ENCODE results near the gene CTNNA3. TPM values are rescaled to one million over a fixed set of nuclear protein-coding genes. Genes with fewer than 3 reads are reported as not detected.

Gene CTNNA3
- total and polyA plus RNA-seq, 2 donors from 2014 or later, result 0.45 to 0.72 TPM

DNA sequence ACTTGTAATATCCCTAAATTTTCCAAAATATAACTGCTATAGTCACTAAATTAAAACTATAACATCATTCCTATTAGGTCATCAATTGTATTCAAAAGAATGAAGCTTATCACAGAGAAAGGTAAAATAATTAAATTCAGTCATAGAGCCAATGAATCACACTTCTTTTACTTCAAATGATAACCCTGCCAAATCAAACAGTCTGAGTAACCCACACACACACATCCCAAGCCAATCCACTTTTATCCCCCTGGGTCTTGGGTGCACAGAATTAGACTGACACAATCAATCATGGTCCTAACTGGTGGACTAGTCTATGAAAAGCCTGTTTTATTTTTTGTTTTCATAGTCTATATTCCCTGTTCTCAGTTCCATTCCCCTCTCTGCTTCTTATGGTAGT, 25.6 kb downstream of the CTNNA3 start:
- no peaks in the 10 kb centered on the region for H3K4me1 ChIP-seq (ENCODE audit: control insufficient read depth in 2 of 3, insufficient read depth in 2 of 3, low read depth in 1 of 3, low read length in 3 of 3)
- H3K4me3 ChIP-seq (ENCODE audit: low read length in 3 of 3), result no peak overlapping the region
- intact Hi-C loops (cut with DNase I), result no loop called here
- no peaks in the 10 kb centered on the region for H3K36me3 ChIP-seq (ENCODE audit: control insufficient read depth in 2 of 3, insufficient read depth in 3 of 3, low read length in 3 of 3)
- no peak overlapping the region for H3K27ac ChIP-seq (ENCODE audit: low read depth in 2 of 2, low read length in 2 of 2)
- DNase-seq (no peak), FAIRE-seq (no peak)
- H3K9ac ChIP-seq (ENCODE audit: low read length in 3 of 3), result no peak overlapping the region
- no peaks in the 10 kb centered on the region for H3K27me3 ChIP-seq (ENCODE audit: control insufficient read depth, insufficient read depth, low read length)
- TF ChIP-seq, protein P1, sequence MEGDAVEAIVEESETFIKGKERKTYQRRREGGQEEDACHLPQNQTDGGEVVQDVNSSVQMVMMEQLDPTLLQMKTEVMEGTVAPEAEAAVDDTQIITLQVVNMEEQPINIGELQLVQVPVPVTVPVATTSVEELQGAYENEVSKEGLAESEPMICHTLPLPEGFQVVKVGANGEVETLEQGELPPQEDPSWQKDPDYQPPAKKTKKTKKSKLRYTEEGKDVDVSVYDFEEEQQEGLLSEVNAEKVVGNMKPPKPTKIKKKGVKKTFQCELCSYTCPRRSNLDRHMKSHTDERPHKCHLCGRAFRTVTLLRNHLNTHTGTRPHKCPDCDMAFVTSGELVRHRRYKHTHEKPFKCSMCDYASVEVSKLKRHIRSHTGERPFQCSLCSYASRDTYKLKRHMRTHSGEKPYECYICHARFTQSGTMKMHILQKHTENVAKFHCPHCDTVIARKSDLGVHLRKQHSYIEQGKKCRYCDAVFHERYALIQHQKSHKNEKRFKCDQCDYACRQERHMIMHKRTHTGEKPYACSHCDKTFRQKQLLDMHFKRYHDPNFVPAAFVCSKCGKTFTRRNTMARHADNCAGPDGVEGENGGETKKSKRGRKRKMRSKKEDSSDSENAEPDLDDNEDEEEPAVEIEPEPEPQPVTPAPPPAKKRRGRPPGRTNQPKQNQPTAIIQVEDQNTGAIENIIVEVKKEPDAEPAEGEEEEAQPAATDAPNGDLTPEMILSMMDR (IDR thresholded peaks at IDR 0.05; ENCODE audit: borderline replicate concordance, extremely low read depth, insufficient read depth), result no peak
- H3K9me3 ChIP-seq (ENCODE audit: control insufficient read depth in 2 of 3, insufficient read depth in 1 of 3, low read length in 3 of 3), result no peaks in the 10 kb centered on the region

DNA sequence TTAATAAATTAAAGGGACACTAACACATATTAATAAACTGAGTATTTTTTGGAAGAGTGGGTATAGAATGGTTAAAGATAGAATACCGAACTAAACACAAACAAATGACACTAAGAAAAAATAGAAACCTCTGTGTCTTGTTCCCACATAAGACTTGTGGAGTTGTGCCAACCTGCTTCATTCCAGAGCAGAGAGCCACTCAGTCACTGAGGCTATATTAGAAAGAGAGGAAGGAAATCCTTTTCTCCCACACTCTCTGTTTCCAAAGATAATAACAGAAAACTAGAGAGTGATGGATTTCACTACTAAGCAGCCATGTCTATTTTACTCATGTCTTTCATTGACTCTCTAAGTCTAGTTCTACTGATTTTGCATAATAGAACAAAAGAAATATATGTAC, 26.0 kb downstream of the CTNNA3 start:
- no peak for DNase-seq
- TF ChIP-seq, protein P1 (IDR thresholded peaks at IDR 0.05; ENCODE audit: borderline replicate concordance, extremely low read depth, insufficient read depth), result no peak
- no peaks in the 10 kb centered on the region for H3K9me3 ChIP-seq (ENCODE audit: control insufficient read depth in 2 of 3, insufficient read depth in 1 of 3, low read length in 3 of 3)
- no peaks in the 10 kb centered on the region for H3K36me3 ChIP-seq (ENCODE audit: control insufficient read depth in 2 of 3, insufficient read depth in 3 of 3, low read length in 3 of 3)
- FAIRE-seq, result no peak
- no peak overlapping the region for H3K27ac ChIP-seq (ENCODE audit: low read depth in 2 of 2, low read length in 2 of 2)
- no peaks in the 10 kb centered on the region for H3K4me1 ChIP-seq (ENCODE audit: control insufficient read depth in 2 of 3, insufficient read depth in 2 of 3, low read depth in 1 of 3, low read length in 3 of 3)
- no peaks in the 10 kb centered on the region for H3K27me3 ChIP-seq (ENCODE audit: control insufficient read depth, insufficient read depth, low read length)
- no peak overlapping the region for H3K4me3 ChIP-seq (ENCODE audit: low read length in 3 of 3)
- no peak overlapping the region for H3K9ac ChIP-seq (ENCODE audit: low read length in 3 of 3)
- intact Hi-C loops (cut with DNase I), result no loop called here

DNA sequence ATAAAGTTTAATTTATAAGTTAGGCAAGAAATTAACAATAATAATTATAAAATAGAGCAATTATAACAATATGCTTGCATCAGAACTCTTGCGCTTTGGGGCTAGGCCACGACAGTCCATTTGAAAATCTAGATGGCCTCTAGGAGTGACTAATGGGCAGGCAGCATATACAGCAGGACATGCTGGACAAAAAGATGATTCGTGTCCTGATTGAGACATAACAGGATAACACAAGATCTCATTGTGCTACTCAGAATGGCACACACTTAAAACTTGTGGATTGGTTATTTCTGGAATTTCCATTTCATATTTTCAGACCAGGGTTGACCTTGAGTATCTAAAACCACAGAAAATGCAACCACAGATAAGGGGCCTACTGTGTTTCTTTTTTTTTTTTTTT, 27.5 kb downstream of the CTNNA3 start:
- intact Hi-C loops (cut with DNase I), result no loop called here
- H3K27me3 ChIP-seq (ENCODE audit: control insufficient read depth, insufficient read depth, low read length), result no peaks in the 10 kb centered on the region
- H3K9me3 ChIP-seq (ENCODE audit: control insufficient read depth in 2 of 3, insufficient read depth in 1 of 3, low read length in 3 of 3), result no peaks in the 10 kb centered on the region
- H3K4me3 ChIP-seq (ENCODE audit: low read length in 3 of 3), result no peak overlapping the region
- H3K27ac ChIP-seq (ENCODE audit: low read depth in 2 of 2, low read length in 2 of 2), result no peak overlapping the region
- no peaks in the 10 kb centered on the region for H3K36me3 ChIP-seq (ENCODE audit: control insufficient read depth in 2 of 3, insufficient read depth in 3 of 3, low read length in 3 of 3)
- TF ChIP-seq, protein P1 (IDR thresholded peaks at IDR 0.05; ENCODE audit: borderline replicate concordance, extremely low read depth, insufficient read depth), result no peak
- no peaks in the 10 kb centered on the region for H3K4me1 ChIP-seq (ENCODE audit: control insufficient read depth in 2 of 3, insufficient read depth in 2 of 3, low read depth in 1 of 3, low read length in 3 of 3)
- FAIRE-seq, result no peak
- DNase-seq, result no peak
- no peak overlapping the region for H3K9ac ChIP-seq (ENCODE audit: low read length in 3 of 3)

DNA sequence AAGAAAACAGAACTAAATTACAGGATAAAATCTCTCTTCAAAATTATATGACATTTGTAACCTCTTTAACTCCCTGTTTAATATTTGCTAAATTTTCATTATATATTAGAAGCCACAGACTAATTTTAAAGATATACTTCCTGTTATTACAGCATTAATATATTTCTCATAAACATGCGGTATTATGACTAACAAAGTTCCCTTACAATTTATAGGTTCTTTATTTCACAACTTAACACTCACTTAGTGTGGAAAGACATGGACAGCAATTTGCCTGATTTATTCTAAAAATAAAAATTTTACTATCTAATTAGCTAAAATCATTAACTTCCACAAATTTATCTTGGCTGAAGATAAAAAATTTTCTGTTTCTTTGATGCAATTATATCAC, 29.0 kb downstream of the CTNNA3 start:
- Histone ChIP-seq H3K9ac (ENCODE audit: low read length in 3 of 3) (no peak overlapping the region), H3K27me3 (ENCODE audit: control insufficient read depth, insufficient read depth, low read length) (no peaks in the 10 kb centered on the region), H3K4me1 (ENCODE audit: control insufficient read depth in 2 of 3, insufficient read depth in 2 of 3, low read depth in 1 of 3, low read length in 3 of 3) (no peaks in the 10 kb centered on the region), H3K27ac (ENCODE audit: low read depth in 2 of 2, low read length in 2 of 2) (no peak overlapping the region), H3K9me3 (ENCODE audit: control insufficient read depth in 2 of 3, insufficient read depth in 1 of 3, low read length in 3 of 3) (no peaks in the 10 kb centered on the region), H3K36me3 (ENCODE audit: control insufficient read depth in 2 of 3, insufficient read depth in 3 of 3, low read length in 3 of 3) (no peaks in the 10 kb centered on the region), H3K4me3 (ENCODE audit: low read length in 3 of 3) (no peak overlapping the region)
- intact Hi-C loops (cut with DNase I), result no loop called here
- TF ChIP-seq, protein P1 (IDR thresholded peaks at IDR 0.05; ENCODE audit: borderline replicate concordance, extremely low read depth, insufficient read depth), result no peak
- no peak for FAIRE-seq
- DNase-seq, result no peak

All from kidney (tissue), 14 donors.